ENCODE data around the gene CLRN3. TPM values are rescaled to one million over a fixed set of nuclear protein-coding genes. Genes with fewer than 3 reads are reported as not detected.

The CLRN3 gene
- total and polyA plus RNA-seq, 9 of the 15 experiments (the other 6 are each of a cell fraction or from before 2014, with no cell fraction given): not detected

- Histone ChIP-seq H3K9me1 (ENCODE audit: control insufficient read depth, insufficient read depth, low read length) (no peaks in the 10 kb centered on the region), H3K4me3 (no peak overlapping the region), H3K4me2 (ENCODE audit: insufficient read depth, low read length) (no peak overlapping the region), H3K9me3 (replicated peaks; ENCODE audit: control insufficient read depth, insufficient read depth, low read depth, low read length) (no peaks in the 10 kb centered on the region), H3K27ac (ENCODE audit: extremely low read depth, low read depth, low read length) (no peak overlapping the region), H3K9ac (ENCODE audit: insufficient read depth in 1 of 2, low read depth in 2 of 2, low read length in 2 of 2) (no peak overlapping the region), H2AFZ (ENCODE audit: low read depth, low read length) (no peak overlapping the region), H4K20me1 (replicated peaks; ENCODE audit: control insufficient read depth, insufficient read depth, low read length) (no peaks in the 10 kb centered on the region), H3K36me3 (ENCODE audit: control insufficient read depth, insufficient read depth, low read length) (no peaks in the 10 kb centered on the region), H3K79me2 (ENCODE audit: control insufficient read depth, insufficient read depth, low read length) (no peaks in the 10 kb centered on the region), H3K27me3 (ENCODE audit: control insufficient read depth in 2 of 2, insufficient read depth in 2 of 2, low read length in 2 of 2) (no peaks in the 10 kb centered on the region), H3K4me1 (replicated peaks in 1 of 2; ENCODE audit: control insufficient read depth in 2 of 2, insufficient read depth in 2 of 2, low read length in 2 of 2) (no peaks in the 10 kb centered on the region)
- in situ Hi-C loops (cut with MboI): no loop called here
- DNase-seq (ENCODE audit: extremely low read depth in 1 of 4, low spot score in 3 of 4): no peak
- no TSS peak for BruUV-seq (replicated peaks)
- 4% methylated on average over 7 of the region's 8 CpGs for WGBS (ENCODE audit: insufficient coverage, low coverage, missing lambda C conversion rate)
- ChIA-PET CTCF (ENCODE audit: low intra/inter-chr PET ratio) (no interaction called here), POLR2A (no interaction called here)
- intact Hi-C loops (cut with micrococcal nuclease): no loop called here
- ATAC-seq: no peak
- FAIRE-seq: no peak
- TF ChIP-seq ZNF140 (CRISPR knock-in tag; IDR thresholded peaks at IDR 0.05): no peak
- no peak for TF ChIP-seq L3MBTL2 (IDR thresholded peaks at IDR 0.05)
- TF ChIP-seq GTF2E2 (tag; IDR thresholded peaks at IDR 0.05): no peak
- TF ChIP-seq SPI1 (IDR thresholded peaks at IDR 0.05; ENCODE audit: borderline replicate concordance, low read depth, low read length): no peak
- TF ChIP-seq CSDE1 (IDR thresholded peaks at IDR 0.05): no peak
- TF ChIP-seq CAMTA2 (CRISPR knock-in tag; conservative IDR thresholded peaks at IDR 0.05): no peak
- no peak for TF ChIP-seq KLF16 (IDR thresholded peaks at IDR 0.05)
- no peak for TF ChIP-seq NFIX (CRISPR knock-in tag; IDR thresholded peaks at IDR 0.05; ENCODE audit: low read depth)
- TF ChIP-seq IRF1 (CRISPR knock-in tag; IDR thresholded peaks at IDR 0.05; ENCODE audit: borderline replicate concordance): no peak
- TF ChIP-seq MCM7 (IDR thresholded peaks at IDR 0.05): no peak
- no peak for TF ChIP-seq ZNF280B (CRISPR knock-in tag; IDR thresholded peaks at IDR 0.05)
- TF ChIP-seq ZBTB12 (CRISPR knock-in tag; IDR thresholded peaks at IDR 0.05): no peak
- TF ChIP-seq ZNF57 (CRISPR knock-in tag; IDR thresholded peaks at IDR 0.05): no peak
- no peak for TF ChIP-seq HNRNPH1 (optimal IDR thresholded peaks at IDR 0.05; ENCODE audit: low read depth, low read length)
- TF ChIP-seq CBX3 (IDR thresholded peaks at IDR 0.05; ENCODE audit: borderline replicate concordance in 1 of 2, low read length in 2 of 2): no peak
- no peak for TF ChIP-seq BRD9 (IDR thresholded peaks at IDR 0.05; ENCODE audit: low read depth, partially characterized antibody)
- no peak for TF ChIP-seq TSHZ1 (CRISPR knock-in tag; IDR thresholded peaks at IDR 0.05)
Observed at GRCh38 chr10:127866276-127867013, 26.3 kb downstream of the CLRN3 start.
